ENCODE results near the gene RPRD1A. TPM values are rescaled to one million over a fixed set of nuclear protein-coding genes. Genes with fewer than 3 reads are reported as not detected.

RPRD1A gene
- polyA plus RNA-seq, 1 donor (not counting 4 experiments of a cell fraction or from before 2014, with no cell fraction given) = 55.5 TPM

GRCh38 chr18:36012891-36013290 is 54.5 kb downstream of the RPRD1A start:
- no peak for DNase-seq (ENCODE audit: low read depth, low spot score)
- TF ChIP-seq, protein P1, sequence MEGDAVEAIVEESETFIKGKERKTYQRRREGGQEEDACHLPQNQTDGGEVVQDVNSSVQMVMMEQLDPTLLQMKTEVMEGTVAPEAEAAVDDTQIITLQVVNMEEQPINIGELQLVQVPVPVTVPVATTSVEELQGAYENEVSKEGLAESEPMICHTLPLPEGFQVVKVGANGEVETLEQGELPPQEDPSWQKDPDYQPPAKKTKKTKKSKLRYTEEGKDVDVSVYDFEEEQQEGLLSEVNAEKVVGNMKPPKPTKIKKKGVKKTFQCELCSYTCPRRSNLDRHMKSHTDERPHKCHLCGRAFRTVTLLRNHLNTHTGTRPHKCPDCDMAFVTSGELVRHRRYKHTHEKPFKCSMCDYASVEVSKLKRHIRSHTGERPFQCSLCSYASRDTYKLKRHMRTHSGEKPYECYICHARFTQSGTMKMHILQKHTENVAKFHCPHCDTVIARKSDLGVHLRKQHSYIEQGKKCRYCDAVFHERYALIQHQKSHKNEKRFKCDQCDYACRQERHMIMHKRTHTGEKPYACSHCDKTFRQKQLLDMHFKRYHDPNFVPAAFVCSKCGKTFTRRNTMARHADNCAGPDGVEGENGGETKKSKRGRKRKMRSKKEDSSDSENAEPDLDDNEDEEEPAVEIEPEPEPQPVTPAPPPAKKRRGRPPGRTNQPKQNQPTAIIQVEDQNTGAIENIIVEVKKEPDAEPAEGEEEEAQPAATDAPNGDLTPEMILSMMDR (optimal IDR thresholded peaks at IDR 0.05 in 1 of 3, IDR thresholded peaks at IDR 0.05 in 1 of 3, conservative IDR thresholded peaks at IDR 0.05 in 1 of 3; ENCODE audit: extremely low read depth in 1 of 3, insufficient read depth in 2 of 3, low read length in 3 of 3) = no peak
- no peak for TF ChIP-seq EZH2 (IDR thresholded peaks at IDR 0.05; ENCODE audit: low read length)
- no peaks in the 10 kb centered on the region for H3K4me1 ChIP-seq (ENCODE audit: control insufficient read depth, extremely low read depth, insufficient read depth, low read length)
- H3K36me3 ChIP-seq (ENCODE audit: control insufficient read depth in 2 of 2, extremely low read depth in 1 of 2, insufficient read depth in 2 of 2, low read length in 2 of 2) = no peaks in the 10 kb centered on the region
- dilution Hi-C loops (cut with MboI; ENCODE audit: extremely low pct_ligation_motif_present, low sequenced_read_pairs) = no loop called here
- H3K79me2 ChIP-seq (ENCODE audit: control insufficient read depth, insufficient read depth, low read length) = no peaks in the 10 kb centered on the region
- no peaks in the 10 kb centered on the region for H4K20me1 ChIP-seq (ENCODE audit: control insufficient read depth, extremely low read depth, insufficient read depth, low read length)
- no peak for FAIRE-seq
- H3K9ac ChIP-seq (ENCODE audit: control insufficient read depth, extremely low read depth, insufficient read depth, low read length) = no peak overlapping the region
- no peak overlapping the region for H3K4me2 ChIP-seq (ENCODE audit: control insufficient read depth, extremely low read depth, insufficient read depth, low read depth, low read length)
- H3K4me3 ChIP-seq (ENCODE audit: control insufficient read depth in 2 of 3, extremely low read depth in 1 of 3, insufficient read depth in 2 of 3, low read depth in 1 of 3, low read length in 3 of 3) = no peak overlapping the region
- H3K27ac ChIP-seq (ENCODE audit: control insufficient read depth, insufficient read depth, low read length) = no peak overlapping the region
- no peaks in the 10 kb centered on the region for H3K9me3 ChIP-seq (ENCODE audit: control insufficient read depth, low read depth, low read length)
- H2AFZ ChIP-seq (ENCODE audit: control insufficient read depth, low read length) = no peak overlapping the region
- no peaks in the 10 kb centered on the region for H3K9me1 ChIP-seq (ENCODE audit: control insufficient read depth, extremely low read depth, insufficient read depth, low read length)
- no peaks in the 10 kb centered on the region for H3K27me3 ChIP-seq (ENCODE audit: control insufficient read depth, extremely low read depth, insufficient read depth, low read length)

DNA sequence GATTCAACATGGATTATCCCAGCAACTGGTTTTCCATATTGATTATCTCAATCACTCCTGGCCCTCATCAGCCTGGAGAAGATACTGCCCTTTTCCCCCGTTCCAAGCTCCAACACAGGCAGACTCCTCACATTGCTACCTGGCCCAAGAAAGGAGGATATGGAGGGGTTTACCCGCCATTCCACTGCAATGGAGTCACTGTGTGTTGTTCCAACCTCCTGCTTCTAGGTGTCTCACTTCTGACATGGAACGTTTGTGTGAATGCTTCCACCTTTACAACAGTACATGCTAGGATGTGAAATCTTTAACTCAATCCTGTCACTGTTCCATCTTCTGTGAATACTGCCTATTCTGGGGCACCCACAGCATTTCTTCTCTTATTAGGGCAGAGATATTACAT is 58.1 kb downstream of the RPRD1A start:
- no peaks in the 10 kb centered on the region for H3K4me1 ChIP-seq (ENCODE audit: control insufficient read depth, extremely low read depth, insufficient read depth, low read length)
- H3K27me3 ChIP-seq (ENCODE audit: control insufficient read depth, extremely low read depth, insufficient read depth, low read length) = no peaks in the 10 kb centered on the region
- dilution Hi-C loops (cut with MboI; ENCODE audit: extremely low pct_ligation_motif_present, low sequenced_read_pairs) = no loop called here
- no peak overlapping the region for H3K9ac ChIP-seq (ENCODE audit: control insufficient read depth, extremely low read depth, insufficient read depth, low read length)
- no peaks in the 10 kb centered on the region for H3K9me1 ChIP-seq (ENCODE audit: control insufficient read depth, extremely low read depth, insufficient read depth, low read length)
- no peak for FAIRE-seq
- no peak overlapping the region for H3K4me2 ChIP-seq (ENCODE audit: control insufficient read depth, extremely low read depth, insufficient read depth, low read depth, low read length)
- H2AFZ ChIP-seq (ENCODE audit: control insufficient read depth, low read length) = no peak overlapping the region
- no peaks in the 10 kb centered on the region for H4K20me1 ChIP-seq (ENCODE audit: control insufficient read depth, extremely low read depth, insufficient read depth, low read length)
- no peak for DNase-seq (ENCODE audit: low read depth, low spot score)
- no peak overlapping the region for H3K27ac ChIP-seq (ENCODE audit: control insufficient read depth, insufficient read depth, low read length)
- H3K9me3 ChIP-seq (ENCODE audit: control insufficient read depth, low read depth, low read length) = no peaks in the 10 kb centered on the region
- H3K4me3 ChIP-seq (ENCODE audit: control insufficient read depth in 2 of 3, extremely low read depth in 1 of 3, insufficient read depth in 2 of 3, low read depth in 1 of 3, low read length in 3 of 3) = no peak overlapping the region
- H3K36me3 ChIP-seq (ENCODE audit: control insufficient read depth in 2 of 2, extremely low read depth in 1 of 2, insufficient read depth in 2 of 2, low read length in 2 of 2) = no peaks in the 10 kb centered on the region
- TF ChIP-seq, protein P1 (optimal IDR thresholded peaks at IDR 0.05 in 1 of 3, IDR thresholded peaks at IDR 0.05 in 1 of 3, conservative IDR thresholded peaks at IDR 0.05 in 1 of 3; ENCODE audit: extremely low read depth in 1 of 3, insufficient read depth in 2 of 3, low read length in 3 of 3) = no peak
- no peak for TF ChIP-seq EZH2 (IDR thresholded peaks at IDR 0.05; ENCODE audit: low read length)
- H3K79me2 ChIP-seq (ENCODE audit: control insufficient read depth, insufficient read depth, low read length) = no peaks in the 10 kb centered on the region

Measured in keratinocyte (primary cell).